ENCODE results near the gene KLHL42. TPM values are rescaled to one million over a fixed set of nuclear protein-coding genes. Genes with fewer than 3 reads are reported as not detected.
"Not testable (repeated sequence)": the region's sequence is repeated elsewhere in the genome, so short reads cannot be mapped to it uniquely, and the experiment has no call there.

KLHL42 gene
- total RNA-seq, 1 donor from 2014 or later, result 31.2 TPM

- no peak for DNase-seq (ENCODE audit: extremely low read depth, low read depth, low spot score)
These were observed 34.4 kb downstream of the KLHL42 start for GRCh38 chr12:27814411-27814810.

GRCh38 chr12:27814851-27815591 is 35.0 kb downstream of the KLHL42 start:
- DNase-seq (ENCODE audit: extremely low read depth, low read depth, low spot score), result no peak

GRCh38 chr12:27817766-27818165 is 37.7 kb downstream of the KLHL42 start:
- no peak for DNase-seq (ENCODE audit: extremely low read depth, low read depth, low spot score)

- no peak for DNase-seq (ENCODE audit: extremely low read depth, low read depth, low spot score)
These were observed 38.4 kb downstream of the KLHL42 start for GRCh38 chr12:27818401-27818918.

GRCh38 chr12:27820564-27820963 is 40.5 kb downstream of the KLHL42 start:
- no peak for DNase-seq (ENCODE audit: extremely low read depth, low read depth, low spot score)

- peak; percentile 94 for DNase-seq (ENCODE audit: extremely low read depth, low read depth, low spot score)
These were observed 41.4 kb downstream of the KLHL42 start for GRCh38 chr12:27821259-27821973.

GRCh38 chr12:27822076-27822712 is 42.2 kb downstream of the KLHL42 start:
- DNase-seq (ENCODE audit: extremely low read depth, low read depth, low spot score), result peak; percentile 96

- DNase-seq (ENCODE audit: extremely low read depth, low read depth, low spot score), result no peak
These were observed 43.0 kb downstream of the KLHL42 start for GRCh38 chr12:27823038-27823437.

GRCh38 chr12:27824126-27824842 is 44.3 kb downstream of the KLHL42 start:
- DNase-seq (ENCODE audit: extremely low read depth, low read depth, low spot score), result no peak

GRCh38 chr12:27826076-27826475 is 46.0 kb downstream of the KLHL42 start:
- DNase-seq (ENCODE audit: extremely low read depth, low read depth, low spot score), result no peak

- DNase-seq (ENCODE audit: extremely low read depth, low read depth, low spot score), result no peak
These were observed 48.2 kb downstream of the KLHL42 start for GRCh38 chr12:27828196-27828595.

GRCh38 chr12:27838543-27839185 is 58.6 kb downstream of the KLHL42 start:
- no peak for DNase-seq (ENCODE audit: extremely low read depth, low read depth, low spot score)

GRCh38 chr12:27840229-27840999 is 60.4 kb downstream of the KLHL42 start:
- DNase-seq (ENCODE audit: extremely low read depth, low read depth, low spot score), result no peak

- DNase-seq (ENCODE audit: extremely low read depth, low read depth, low spot score), result no peak
These were observed 61.4 kb downstream of the KLHL42 start for GRCh38 chr12:27841392-27841882.

GRCh38 chr12:27843714-27844245 is 63.7 kb downstream of the KLHL42 start:
- DNase-seq (ENCODE audit: extremely low read depth, low read depth, low spot score), result no peak

- no peak for DNase-seq (ENCODE audit: extremely low read depth, low read depth, low spot score)
These were observed 64.5 kb downstream of the KLHL42 start for GRCh38 chr12:27844366-27845090.

- DNase-seq (ENCODE audit: extremely low read depth, low read depth, low spot score), result no peak
These were observed 65.2 kb downstream of the KLHL42 start for GRCh38 chr12:27845187-27845586.

GRCh38 chr12:27845706-27846105 is 65.7 kb downstream of the KLHL42 start:
- not testable (repeated sequence) for DNase-seq (ENCODE audit: extremely low read depth, low read depth, low spot score)

Data from glomerular endothelial cell (primary cell).